Measurements from ENCODE around the gene PITPNB. TPM values are rescaled to one million over a fixed set of nuclear protein-coding genes. Genes with fewer than 3 reads are reported as not detected.

The PITPNB gene
- total RNA-seq, 1 donor from 2014 or later, result 61.9 TPM

GRCh38 chr22:27827604-27828587, 91.2 kb downstream of the PITPNB start:
- no peak for ATAC-seq

GRCh38 chr22:27825174-27825573, 93.9 kb downstream of the PITPNB start:
- ATAC-seq, result no peak

GRCh38 chr22:27823221-27823620, 95.8 kb downstream of the PITPNB start:
- ATAC-seq, result no peak

GRCh38 chr22:27820896-27821866, 97.9 kb downstream of the PITPNB start:
- ATAC-seq, result peak; percentile 31

- no peak for ATAC-seq
Measured at GRCh38 chr22:27816552-27816951, 102.5 kb downstream of the PITPNB start.

- no peak for ATAC-seq
Measured at GRCh38 chr22:27815826-27816530, 103.1 kb downstream of the PITPNB start.

- ATAC-seq, result no peak
Measured at GRCh38 chr22:27814993-27815392, 104.1 kb downstream of the PITPNB start.

GRCh38 chr22:27811778-27812177, 107.3 kb downstream of the PITPNB start:
- no peak for ATAC-seq

- peak; percentile 72 for ATAC-seq
Measured at GRCh38 chr22:27810609-27811151, 108.4 kb downstream of the PITPNB start.

GRCh38 chr22:27809700-27810608, 109.1 kb downstream of the PITPNB start:
- ATAC-seq, result no peak

- no peak for ATAC-seq
Measured at GRCh38 chr22:27809226-27809603, 109.8 kb downstream of the PITPNB start.

GRCh38 chr22:27808451-27809225, 110.4 kb downstream of the PITPNB start:
- ATAC-seq, result no peak

- no peak for ATAC-seq
Measured at GRCh38 chr22:27805841-27806240, 113.2 kb downstream of the PITPNB start.

- ATAC-seq, result peak; percentile 37
Measured at GRCh38 chr22:27804470-27805297, 114.4 kb downstream of the PITPNB start.

GRCh38 chr22:27803841-27804415, 115.1 kb downstream of the PITPNB start:
- no peak for ATAC-seq

GRCh38 chr22:27802346-27803073, 116.5 kb downstream of the PITPNB start:
- no peak for ATAC-seq

All from esophagus mucosa (tissue), 1 donor.